GM18502 (cell line): ENCODE data around the gene CLEC2L.

Experiments
- ATAC-seq: cut with Tn5 transposase; IDR thresholded peaks from one replicate; pipeline ENCODE4 v1.9.1; 2021; ENCODE audit warnings: mild to moderate bottlenecking; ENCODE audit not compliant: unreplicated experiment, poor library complexity

The CLEC2L gene

DNA sequence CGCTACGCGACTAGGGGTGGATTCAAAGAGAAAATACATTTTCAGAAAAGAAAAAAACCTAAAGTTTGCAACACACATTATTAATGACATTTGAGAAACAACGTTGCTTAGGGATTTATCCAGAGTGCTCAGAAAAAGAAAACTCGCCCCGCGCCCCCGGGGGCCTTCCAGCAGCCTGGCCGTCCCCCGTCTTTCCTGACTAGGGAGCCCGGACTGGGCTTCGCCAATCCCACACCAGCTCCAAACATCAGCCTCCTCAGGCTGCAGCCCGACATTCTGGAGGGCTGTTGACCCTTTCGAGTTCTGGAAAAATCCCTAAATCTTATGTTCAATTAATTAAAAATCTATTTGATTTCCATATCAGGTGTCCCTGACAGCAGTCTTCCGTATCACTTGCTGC is 48.6 kb downstream of the CLEC2L start:
- ATAC-seq, result no peak

DNA sequence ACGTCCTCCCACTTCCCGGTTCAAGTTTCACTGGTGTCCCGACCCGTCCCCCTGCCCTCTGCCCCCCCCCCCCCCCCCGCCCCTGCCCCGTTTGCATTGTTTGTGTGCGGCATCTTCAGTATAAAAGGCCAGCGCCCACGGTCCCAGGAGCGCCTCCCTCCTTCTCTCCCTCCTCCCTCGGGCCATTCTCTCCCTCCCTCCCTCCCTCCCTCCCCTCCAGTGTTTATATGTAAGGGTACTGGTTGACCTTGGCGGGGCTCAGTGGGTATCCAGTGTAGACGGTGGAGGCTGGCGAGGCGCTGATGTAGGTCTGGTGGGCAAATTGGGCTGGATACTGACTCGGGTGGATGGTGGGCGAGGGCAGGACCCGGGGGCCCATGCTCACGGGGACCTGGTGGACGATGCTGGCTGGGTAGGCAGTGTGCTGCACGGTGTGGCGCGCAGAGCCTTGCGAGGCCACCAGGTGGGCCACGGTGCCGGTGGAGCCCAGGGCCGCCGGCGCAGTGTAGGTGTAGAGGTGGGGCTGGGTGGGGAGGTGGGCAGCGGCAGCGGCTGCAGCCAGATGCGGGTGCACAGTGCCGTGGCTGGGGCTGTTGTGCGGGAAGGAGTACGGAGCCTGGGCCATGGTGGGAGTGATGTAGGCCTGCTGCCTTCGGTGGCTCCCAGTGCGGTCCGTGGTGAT is 49.4 kb downstream of the CLEC2L start:
- ATAC-seq, result no peak

DNA sequence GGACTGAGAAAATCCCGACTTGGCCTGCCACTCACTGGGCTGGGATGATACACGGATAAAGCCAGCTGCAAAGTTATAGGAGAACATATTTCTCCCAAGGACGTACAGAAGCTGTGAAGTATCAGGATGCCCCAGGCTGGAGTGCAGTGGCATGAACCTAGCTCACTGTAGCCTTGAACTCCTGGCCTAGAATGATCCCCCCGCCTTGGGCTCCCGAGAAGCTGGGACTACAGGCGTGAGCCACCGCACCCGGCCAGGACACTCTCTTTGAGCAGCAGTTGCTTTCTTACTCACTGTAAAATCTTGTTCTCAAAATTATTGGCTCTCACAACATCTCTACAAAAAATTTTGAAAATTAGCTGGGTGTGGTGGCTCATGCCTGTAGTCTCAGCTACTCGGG is 50.4 kb downstream of the CLEC2L start:
- ATAC-seq, result no peak

DNA sequence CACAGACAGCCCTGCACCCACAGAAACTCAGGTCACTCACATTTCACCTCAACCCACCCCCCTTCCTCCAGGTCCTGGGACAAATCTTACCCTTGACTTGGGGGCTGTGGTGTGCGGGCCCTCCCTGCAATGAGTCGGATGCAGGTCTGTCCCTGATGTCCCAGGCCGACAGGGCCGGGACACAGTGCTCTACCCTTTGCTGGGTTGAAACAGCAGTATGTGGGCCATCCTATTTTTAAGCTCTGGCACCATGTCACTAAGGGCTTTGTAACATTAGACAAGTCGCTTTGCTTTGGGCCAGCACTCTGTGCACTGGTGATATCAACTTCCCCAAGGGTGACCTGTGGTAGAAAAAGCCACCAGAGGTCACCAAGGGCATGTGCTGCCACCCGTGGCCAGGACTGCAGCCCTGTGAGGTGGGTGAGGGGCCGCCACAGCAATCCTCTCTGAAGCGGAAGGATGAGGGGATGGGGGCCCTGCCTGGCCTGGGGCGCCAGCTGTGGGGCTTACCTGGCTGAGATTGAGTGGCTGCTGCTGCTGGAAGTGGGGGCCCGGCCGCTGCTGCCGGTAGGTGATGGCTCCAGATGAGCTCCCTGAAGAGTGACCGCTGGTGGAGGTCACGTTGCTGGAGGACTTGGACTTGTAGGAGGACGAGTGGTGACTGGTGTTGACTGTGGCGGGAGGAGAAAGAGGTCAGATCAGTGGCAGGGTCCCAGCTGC is 51.3 kb downstream of the CLEC2L start:
- ATAC-seq, result no peak

DNA sequence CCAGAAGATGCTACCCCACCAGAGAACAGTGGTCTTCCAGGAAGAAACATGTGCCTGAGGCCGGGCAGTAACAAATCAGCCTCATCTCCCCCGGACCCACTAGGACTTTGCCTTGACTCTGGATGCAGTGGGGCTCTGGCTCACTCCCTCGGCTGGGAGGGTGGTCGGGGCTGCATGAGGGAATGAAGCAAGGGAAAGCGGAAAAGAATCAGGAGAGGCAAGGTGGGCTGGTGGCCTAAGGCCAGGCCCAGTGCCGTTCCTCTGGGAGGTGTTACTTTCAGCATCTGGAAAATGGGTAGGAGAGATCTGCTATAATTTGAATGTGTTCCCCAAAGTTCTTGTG is 51.8 kb downstream of the CLEC2L start:
- ATAC-seq, result no peak

DNA sequence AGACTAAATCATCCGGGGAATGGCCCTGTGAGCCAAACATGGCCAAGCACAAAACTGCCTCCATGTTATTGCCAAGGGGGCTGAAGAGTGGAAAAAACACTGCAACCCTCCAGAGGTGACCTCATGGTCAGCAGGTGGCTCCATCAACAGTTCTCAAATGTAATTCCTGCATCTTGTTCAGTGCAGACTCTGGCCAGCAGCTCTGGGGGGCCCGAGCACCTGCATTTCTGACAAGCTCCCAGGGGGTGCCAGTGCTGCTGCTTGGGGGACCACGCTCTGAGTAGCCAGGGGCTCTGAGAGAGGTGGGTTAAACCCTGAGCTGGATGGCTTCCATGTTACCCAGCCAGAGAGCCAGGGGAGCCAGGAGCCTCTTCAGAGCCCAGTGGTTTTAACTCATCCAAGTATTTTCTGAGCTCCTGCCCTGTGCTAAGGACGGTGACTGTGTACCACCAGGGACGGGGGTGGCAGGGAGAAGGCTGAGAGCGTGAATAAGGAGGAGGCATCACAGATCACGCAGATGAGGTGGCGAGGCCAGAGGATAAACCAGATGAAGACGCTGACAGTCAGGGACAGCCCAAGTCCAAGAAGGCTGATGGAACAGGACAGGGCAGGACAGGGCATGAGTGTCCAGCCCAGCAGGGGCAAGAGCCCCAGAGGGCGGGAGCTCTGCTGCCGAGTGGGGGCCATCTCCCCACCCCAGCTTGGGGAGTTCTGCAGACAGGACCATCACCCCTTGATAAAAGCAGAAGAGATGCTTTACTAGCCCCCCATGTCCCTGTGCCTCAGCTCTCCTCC is 52.9 kb downstream of the CLEC2L start:
- ATAC-seq, result no peak

DNA sequence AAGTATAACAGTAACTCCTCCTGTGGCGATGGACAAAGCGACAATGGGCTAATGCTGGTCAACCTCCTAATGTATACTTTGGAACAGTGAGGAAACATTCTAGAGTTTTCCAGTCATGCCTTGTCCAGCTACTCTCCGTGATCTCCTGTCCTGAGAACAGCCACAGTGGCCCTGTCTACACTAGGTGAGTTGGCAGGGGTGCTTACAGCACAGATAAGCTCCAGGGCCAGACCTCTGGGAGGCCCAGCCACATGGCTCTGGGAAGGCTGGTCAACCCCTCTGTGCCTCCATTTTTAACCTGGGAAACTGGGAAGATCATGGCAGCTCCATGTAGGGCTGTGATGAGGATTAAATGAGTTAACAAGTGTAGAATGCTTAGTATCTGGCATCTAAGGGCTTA is 57.0 kb downstream of the CLEC2L start:
- ATAC-seq, result no peak

DNA sequence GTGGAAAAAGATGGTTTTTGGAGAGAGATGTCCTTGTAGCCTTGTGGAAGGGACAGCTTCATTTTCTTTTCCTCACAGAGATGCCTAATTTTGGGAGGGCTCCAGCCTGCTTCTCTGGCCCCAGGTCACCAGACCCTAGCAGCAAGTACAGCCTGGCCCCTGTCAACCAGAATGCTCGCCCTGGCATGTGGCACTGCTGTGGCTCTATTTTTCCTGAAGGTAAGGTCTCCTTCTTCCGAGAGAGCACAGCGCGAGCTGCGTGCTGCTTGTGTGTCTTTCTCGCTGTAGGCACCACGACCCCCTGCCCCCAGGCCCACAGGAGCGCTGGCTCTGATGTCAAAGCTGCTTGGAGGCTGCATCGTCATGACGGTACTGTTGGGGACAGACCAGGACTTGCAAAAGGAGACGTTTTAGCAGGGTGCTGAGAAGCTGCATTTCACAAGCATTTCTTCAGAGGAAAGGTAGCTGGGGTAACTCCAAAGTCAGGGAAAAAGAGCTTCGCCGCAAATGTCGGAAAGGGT is 58.7 kb downstream of the CLEC2L start:
- no peak for ATAC-seq

DNA sequence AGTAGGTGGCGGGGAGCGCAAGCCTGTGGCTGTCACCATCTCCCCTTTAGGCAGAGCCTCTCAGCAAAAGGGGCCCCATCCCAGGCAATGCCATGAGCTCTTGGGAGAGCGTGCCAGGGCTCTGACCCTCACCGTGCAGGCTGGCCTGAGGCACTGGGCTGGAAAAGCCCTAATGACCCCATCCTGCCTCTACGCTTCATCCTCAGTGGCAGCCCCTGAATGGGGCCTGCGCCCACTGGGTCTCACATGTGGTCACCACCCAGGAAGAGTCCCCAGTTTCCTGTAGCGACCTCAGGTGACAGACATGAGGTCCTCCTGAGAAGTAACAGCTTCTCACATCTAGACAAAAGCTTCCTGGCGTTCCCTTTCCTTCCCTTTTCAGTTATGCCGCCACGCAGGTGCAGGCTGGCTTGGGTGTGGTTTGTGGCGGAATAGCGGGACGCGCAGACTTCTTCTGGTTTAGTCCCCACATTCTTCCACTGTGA is 59.2 kb downstream of the CLEC2L start:
- no peak for ATAC-seq

DNA sequence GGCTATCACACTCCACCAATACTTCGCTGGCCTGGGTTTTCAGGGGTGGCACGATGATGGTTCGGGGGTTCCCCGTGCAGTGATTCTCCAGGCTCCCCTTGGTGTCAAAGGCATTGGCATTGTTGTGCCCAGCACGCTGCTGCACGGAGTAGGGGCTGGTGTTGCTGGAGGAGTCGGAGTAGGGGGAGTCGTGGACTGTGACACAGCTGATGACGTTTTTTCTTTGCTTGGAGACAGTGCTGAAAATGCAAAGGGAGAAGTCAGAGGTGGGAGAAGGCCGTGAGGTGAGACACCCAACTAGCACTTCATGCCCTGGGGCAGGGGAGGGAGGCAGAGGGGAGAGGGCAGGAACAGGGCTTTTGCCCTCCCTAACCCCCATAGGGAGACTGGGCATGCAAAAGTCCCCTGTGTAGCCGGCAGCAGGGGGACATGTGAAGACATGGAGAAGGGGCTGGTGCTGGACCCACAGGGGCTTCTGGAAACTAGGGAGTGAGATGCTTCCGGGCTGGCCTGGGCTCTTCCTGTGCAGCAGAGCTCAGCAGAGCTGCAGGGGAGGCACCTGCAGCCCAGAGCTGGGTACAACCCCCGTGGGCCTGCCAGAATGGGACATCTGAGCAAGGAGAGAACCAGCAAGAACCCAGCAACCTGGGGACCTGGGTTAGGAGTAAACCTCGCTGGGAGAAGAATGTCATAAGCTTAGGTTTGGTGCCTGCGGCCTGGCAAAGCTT is 60.5 kb downstream of the CLEC2L start:
- no peak for ATAC-seq

DNA sequence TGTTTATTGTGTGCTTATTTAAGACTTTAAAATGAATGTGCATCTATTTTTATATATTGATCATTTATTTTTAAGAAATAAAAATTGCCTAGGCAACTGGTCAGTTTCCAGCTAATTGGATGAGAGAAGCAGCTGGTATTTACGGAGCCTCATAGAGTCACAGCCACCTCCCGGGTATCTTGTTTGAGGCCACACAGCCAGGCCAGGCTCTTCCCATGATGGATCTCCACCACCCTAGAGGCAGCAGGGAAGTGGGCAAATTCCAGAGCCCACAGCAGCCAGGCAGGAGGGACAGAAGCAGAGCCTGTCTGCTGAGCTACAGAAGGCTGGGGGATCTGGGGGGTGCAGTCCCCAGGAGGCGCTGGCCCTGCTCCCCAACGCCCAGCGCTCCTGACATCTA is 61.6 kb downstream of the CLEC2L start:
- ATAC-seq, result no peak

DNA sequence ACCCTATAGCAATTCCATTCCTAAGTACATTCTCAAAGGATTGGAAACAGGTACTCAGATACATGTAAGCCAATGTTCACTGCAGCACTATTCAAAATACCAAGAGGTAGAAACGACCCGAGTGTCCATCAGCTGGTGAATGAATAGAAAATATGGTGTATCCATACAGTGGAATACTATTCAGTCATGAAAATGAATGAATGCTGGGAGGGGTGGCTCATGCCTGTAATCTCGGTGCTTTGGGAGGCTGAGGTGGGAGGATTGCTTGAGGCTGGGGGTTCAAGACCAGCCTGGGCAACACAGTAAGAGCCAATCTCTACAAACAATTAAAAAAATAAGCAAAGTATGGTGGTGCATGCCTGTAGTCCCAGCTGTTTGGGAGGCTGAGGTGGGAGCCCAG is 62.8 kb downstream of the CLEC2L start:
- ATAC-seq, result no peak

DNA sequence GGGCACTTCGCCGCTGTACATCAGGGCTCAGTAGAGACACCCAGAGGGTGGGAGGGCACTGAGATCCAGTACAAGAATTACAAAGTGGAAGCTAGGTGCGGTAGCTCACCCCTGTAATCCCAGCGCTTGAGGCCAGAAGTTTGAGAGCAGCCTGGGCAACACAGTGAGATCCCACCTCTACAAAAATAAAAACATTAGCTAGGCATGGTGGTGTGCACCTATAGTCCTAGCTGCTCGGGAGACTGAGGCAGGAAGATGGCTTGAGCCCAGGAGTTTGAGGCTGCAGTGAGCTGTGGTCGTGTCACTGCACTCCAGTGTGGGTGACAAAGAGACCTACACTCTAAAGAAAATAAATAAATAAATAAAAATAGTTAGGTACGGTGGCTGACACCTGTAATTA is 64.0 kb downstream of the CLEC2L start:
- ATAC-seq, result no peak

DNA sequence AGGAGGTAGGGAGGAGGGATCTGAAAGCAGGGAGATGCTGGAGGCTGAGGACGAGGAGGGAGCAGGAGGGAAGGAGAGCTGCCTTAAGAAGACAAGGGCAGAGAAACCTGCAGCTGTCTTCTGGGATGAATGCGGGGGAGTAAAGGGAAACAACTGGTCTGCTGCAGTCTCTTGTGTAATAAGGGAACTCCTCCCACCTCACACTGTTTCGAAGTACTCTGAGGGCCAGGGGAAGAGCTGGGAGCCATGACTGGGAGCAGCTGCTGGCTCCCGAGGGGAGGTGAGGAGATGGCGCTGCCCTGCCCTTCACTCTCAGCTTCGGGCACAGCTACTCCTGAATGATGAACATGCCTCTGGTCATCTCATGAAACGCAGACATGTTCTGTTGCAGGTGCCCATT is 65.1 kb downstream of the CLEC2L start:
- no peak for ATAC-seq

DNA sequence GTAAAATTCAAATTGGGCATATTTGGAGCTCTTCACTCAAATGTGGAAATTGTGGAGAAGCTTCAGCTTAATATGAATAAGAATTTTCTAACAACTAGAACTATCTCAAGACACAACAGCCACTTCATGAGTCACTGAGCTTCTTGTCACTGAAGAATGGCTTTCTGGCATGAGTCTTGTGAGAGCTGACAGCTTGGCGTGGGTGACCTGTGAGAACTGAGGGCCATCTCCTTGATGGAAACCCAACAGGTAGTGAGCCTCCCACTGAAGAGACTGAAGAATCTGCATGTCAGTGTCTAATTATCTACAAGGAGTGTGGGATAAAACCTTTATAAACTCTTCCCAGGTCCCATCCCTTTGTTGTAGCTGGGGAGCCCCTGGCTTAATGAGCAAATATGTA is 66.0 kb downstream of the CLEC2L start:
- no peak for ATAC-seq

DNA sequence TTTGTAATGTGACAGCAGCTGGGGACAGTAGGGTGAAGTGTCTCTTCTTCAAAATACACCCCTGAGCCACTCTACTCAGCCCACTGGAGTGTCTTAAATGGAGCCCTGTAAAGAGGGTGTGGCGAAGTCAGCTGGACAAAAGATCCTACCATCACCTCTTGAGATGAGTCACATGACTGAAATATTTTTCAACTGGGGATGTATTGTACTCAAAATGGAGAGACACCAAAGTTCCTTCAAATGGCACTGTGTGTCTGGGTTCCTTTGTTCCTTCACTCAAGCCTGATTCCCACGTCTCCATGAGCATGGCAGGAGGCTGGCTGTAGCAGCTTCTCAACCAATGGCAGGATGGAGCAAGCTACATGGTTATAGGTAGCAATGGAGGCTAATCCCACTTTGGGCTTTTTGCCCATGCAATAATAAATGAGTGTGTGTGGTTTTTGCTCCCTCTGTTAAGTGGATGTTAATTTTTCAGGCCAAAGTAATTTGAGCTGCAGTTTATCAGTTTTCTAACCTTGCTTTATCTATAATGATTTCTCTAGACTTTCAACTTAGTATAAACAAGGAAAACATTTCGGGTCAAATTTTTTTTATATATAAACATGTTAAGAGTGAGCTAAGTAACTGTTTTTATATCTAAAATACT is 68.2 kb downstream of the CLEC2L start:
- no peak for ATAC-seq

DNA sequence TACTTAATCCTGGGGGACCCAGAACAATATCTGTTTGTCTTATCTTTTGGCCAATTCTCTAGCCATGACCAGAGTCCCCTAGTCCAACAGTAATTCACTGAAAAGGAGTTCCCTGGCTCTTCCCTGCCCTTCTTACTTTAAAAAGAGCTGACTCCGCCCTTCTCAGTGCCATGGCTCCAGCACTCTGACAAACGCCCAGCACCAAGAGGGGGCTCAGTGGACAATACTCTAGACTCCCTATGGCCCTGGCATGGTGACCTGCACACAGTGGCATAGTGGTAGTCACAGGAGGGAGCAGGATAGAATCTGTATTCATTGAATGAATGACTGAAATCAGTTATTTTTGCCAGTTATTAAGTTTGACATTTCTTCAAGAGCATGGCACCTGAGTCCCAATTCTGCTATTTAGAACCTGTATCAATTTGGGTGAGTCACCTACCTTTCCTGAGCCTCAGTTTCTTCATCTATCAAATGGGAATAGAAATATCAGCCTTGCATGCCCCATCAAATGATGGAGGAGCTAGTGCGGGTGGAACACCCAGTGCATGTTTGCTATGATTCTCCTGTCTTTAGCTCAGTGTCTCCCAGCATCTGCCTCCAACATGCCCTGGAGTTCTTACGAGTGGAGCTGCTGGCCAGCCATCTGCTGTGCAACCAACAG is 69.4 kb downstream of the CLEC2L start:
- ATAC-seq, result no peak

DNA sequence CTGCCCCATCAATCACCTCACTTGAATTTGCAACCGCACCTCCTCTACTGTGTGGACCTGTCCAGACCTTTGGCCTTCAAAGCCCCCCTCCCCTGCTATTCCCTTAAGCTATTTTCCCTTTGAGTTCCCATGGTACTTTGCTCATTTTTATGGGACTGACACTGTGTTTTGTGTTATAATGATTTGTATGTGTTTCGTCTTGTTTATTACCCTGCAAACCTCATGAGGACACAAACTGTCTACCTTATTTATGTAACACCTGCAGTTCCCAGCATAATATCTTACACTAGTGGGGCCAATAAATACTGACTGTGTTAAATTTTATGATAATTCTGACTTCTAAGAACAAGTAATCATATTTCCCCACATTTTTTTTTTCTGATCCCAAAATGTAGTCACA is 70.6 kb downstream of the CLEC2L start:
- ATAC-seq, result no peak
